ENCODE data around the gene FBXO22. TPM values are rescaled to one million over a fixed set of nuclear protein-coding genes. Genes with fewer than 3 reads are reported as not detected.

FBXO22 gene
- total RNA-seq, 4 donors from 2014 or later = 9.9 to 16.7 (median 11.8) TPM

GRCh38 chr15:75985971-75986370, 82.3 kb downstream of the FBXO22 start:
- Histone ChIP-seq H3K36me3 (no peaks in the 10 kb centered on the region), H3K27me3 (no peaks in the 10 kb centered on the region), H3K4me1 (no peaks in the 10 kb centered on the region), H3K9me3 (no peaks in the 10 kb centered on the region), H3K27ac (no peak overlapping the region), H3K4me3 (no peak overlapping the region)
- 67 to 78% methylated on average over 1 of the region's 1 CpG for WGBS, 2 donors
- DNase-seq (ENCODE audit: low spot score in 2 of 2) = no peak
- TF ChIP-seq POLR2A (IDR thresholded peaks at IDR 0.05) (no peak), CTCF (IDR thresholded peaks at IDR 0.05) (no peak)

GRCh38 chr15:75989045-75989444, 85.4 kb downstream of the FBXO22 start:
- WGBS, 2 donors = 64 to 67% methylated on average over 2 of the region's 2 CpGs
- TF ChIP-seq EP300 (IDR thresholded peaks at IDR 0.05) (no peak), CTCF (IDR thresholded peaks at IDR 0.05) (no peak), POLR2A (IDR thresholded peaks at IDR 0.05) (no peak)

GRCh38 chr15:75989875-75990274, 86.2 kb downstream of the FBXO22 start:
- 86 to 89% methylated on average over 7 of the region's 7 CpGs for WGBS, 2 donors
- no peak for DNase-seq (ENCODE audit: low spot score in 2 of 2)
- H3K27me3 ChIP-seq = no peaks in the 10 kb centered on the region
- no peaks in the 10 kb centered on the region for H3K36me3 ChIP-seq
- no peak overlapping the region for H3K4me3 ChIP-seq
- H3K27ac ChIP-seq = no peak overlapping the region
- TF ChIP-seq CTCF (IDR thresholded peaks at IDR 0.05) (no peak), EP300 (IDR thresholded peaks at IDR 0.05) (no peak), POLR2A (IDR thresholded peaks at IDR 0.05) (no peak)
- H3K4me1 ChIP-seq = no peaks in the 10 kb centered on the region
- peaks cover 0 to 7% (median 0%) of the 10 kb centered on the region in 4 donors for H3K9me3 ChIP-seq

More at GRCh38 chr15:75989045-75989444, 85.4 kb downstream of the FBXO22 start:
- no peaks in the 10 kb centered on the region for H3K36me3 ChIP-seq
- DNase-seq (ENCODE audit: low spot score in 2 of 2) = no peak
- no peaks in the 10 kb centered on the region for H3K27me3 ChIP-seq
- H3K27ac ChIP-seq = no peak overlapping the region
- no peak overlapping the region for H3K4me3 ChIP-seq
- H3K4me1 ChIP-seq = no peaks in the 10 kb centered on the region
- H3K9me3 ChIP-seq = peaks cover 0 to 7% (median 0%) of the 10 kb centered on the region in 4 donors

Small RNAs within 50 kb of the gene (small RNA-seq; reads per million reads assigned to genes)
- gene RN7SL510P = not detected

Other genes starting within 250 kb of the FBXO22 start
- gene CSPG4, start 191.0 kb upstream of the FBXO22 start, total RNA-seq = 100 to 1,000 TPM; 100 to 132 (median 115) TPM
- gene UBE2Q2, start 60.4 kb upstream of the FBXO22 start, total RNA-seq = 10 to 100 TPM; 39.8 to 49.5 (median 46.2) TPM
- gene NRG4, start 108.5 kb downstream of the FBXO22 start, total RNA-seq = under 1 TPM in 1 of 4 donors, not detected in 3; 0.44 TPM
- gene TMEM266, start 156.1 kb downstream of the FBXO22 start, total RNA-seq = under 1 TPM in 2 of 4 donors, not detected in 2; 0.30 to 0.42 TPM

Measured in tibial nerve (tissue), 4 donors.